ENCODE measurements around the gene LILRA2.
"Not testable (repeated sequence)": the region's sequence is repeated elsewhere in the genome, so short reads cannot be mapped to it uniquely, and the experiment has no call there.

GRCh38 chr19:54631489-54632337, 58.1 kb downstream of the LILRA2 start:
- TF ChIP-seq, protein P1, sequence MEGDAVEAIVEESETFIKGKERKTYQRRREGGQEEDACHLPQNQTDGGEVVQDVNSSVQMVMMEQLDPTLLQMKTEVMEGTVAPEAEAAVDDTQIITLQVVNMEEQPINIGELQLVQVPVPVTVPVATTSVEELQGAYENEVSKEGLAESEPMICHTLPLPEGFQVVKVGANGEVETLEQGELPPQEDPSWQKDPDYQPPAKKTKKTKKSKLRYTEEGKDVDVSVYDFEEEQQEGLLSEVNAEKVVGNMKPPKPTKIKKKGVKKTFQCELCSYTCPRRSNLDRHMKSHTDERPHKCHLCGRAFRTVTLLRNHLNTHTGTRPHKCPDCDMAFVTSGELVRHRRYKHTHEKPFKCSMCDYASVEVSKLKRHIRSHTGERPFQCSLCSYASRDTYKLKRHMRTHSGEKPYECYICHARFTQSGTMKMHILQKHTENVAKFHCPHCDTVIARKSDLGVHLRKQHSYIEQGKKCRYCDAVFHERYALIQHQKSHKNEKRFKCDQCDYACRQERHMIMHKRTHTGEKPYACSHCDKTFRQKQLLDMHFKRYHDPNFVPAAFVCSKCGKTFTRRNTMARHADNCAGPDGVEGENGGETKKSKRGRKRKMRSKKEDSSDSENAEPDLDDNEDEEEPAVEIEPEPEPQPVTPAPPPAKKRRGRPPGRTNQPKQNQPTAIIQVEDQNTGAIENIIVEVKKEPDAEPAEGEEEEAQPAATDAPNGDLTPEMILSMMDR (IDR thresholded peaks at IDR 0.05), result not testable (repeated sequence)
- TF ChIP-seq POLR2A (IDR thresholded peaks at IDR 0.05), result not testable (repeated sequence)
